Measurements from ENCODE around the gene EXOC6B. TPM values are rescaled to one million over a fixed set of nuclear protein-coding genes. Genes with fewer than 3 reads are reported as not detected.

The EXOC6B gene
- total and polyA plus RNA-seq, 2 donors from 2014 or later = 5.9 to 31.3 TPM

DNA sequence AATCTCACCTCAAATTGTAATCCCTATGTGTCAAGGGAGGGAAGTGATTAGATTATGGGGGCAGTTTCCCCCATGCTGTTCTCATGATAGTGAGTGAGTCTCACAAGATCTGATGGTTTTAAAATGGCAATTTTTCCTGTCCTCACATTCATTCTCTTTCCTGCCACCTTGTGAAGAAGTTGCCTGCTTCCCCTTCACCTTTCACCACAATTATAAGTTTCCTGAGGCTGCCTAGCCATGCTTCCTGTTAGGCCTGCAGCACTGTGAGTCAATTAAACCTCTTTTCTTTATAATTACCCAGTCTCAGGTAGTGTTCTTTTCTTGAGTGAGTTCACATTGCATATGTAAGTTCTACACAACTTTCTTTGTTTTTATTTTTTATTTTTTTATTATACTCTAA, 271.5 kb downstream of the EXOC6B start:
- intact Hi-C loops (cut with DNase I) = no loop called here
- no peak overlapping the region for H3K27ac ChIP-seq (ENCODE audit: low read depth in 2 of 2, low read length in 2 of 2)
- H3K9me3 ChIP-seq (ENCODE audit: control insufficient read depth in 2 of 3, insufficient read depth in 1 of 3, low read length in 3 of 3) = peaks cover 0 to 5% (median 0%) of the 10 kb centered on the region in 3 donors
- H3K9ac ChIP-seq (ENCODE audit: low read length in 3 of 3) = no peak overlapping the region
- no peak for FAIRE-seq
- no peak overlapping the region for H3K4me3 ChIP-seq (ENCODE audit: low read length in 3 of 3)
- no peaks in the 10 kb centered on the region for H3K4me1 ChIP-seq (ENCODE audit: control insufficient read depth in 2 of 3, insufficient read depth in 2 of 3, low read depth in 1 of 3, low read length in 3 of 3)
- H3K27me3 ChIP-seq (ENCODE audit: control insufficient read depth, insufficient read depth, low read length) = no peaks in the 10 kb centered on the region
- no peak for DNase-seq
- TF ChIP-seq, protein P1, sequence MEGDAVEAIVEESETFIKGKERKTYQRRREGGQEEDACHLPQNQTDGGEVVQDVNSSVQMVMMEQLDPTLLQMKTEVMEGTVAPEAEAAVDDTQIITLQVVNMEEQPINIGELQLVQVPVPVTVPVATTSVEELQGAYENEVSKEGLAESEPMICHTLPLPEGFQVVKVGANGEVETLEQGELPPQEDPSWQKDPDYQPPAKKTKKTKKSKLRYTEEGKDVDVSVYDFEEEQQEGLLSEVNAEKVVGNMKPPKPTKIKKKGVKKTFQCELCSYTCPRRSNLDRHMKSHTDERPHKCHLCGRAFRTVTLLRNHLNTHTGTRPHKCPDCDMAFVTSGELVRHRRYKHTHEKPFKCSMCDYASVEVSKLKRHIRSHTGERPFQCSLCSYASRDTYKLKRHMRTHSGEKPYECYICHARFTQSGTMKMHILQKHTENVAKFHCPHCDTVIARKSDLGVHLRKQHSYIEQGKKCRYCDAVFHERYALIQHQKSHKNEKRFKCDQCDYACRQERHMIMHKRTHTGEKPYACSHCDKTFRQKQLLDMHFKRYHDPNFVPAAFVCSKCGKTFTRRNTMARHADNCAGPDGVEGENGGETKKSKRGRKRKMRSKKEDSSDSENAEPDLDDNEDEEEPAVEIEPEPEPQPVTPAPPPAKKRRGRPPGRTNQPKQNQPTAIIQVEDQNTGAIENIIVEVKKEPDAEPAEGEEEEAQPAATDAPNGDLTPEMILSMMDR (IDR thresholded peaks at IDR 0.05; ENCODE audit: borderline replicate concordance, extremely low read depth, insufficient read depth) = no peak
- H3K36me3 ChIP-seq (ENCODE audit: control insufficient read depth in 2 of 3, insufficient read depth in 3 of 3, low read length in 3 of 3) = peaks cover 0 to 3% (median 0%) of the 10 kb centered on the region in 3 donors

GRCh38 chr2:72548081-72548764, 277.6 kb downstream of the EXOC6B start:
- H3K9me3 ChIP-seq (ENCODE audit: control insufficient read depth in 2 of 3, insufficient read depth in 1 of 3, low read length in 3 of 3) = no peaks in the 10 kb centered on the region
- DNase-seq = peak in 1 of 5 donors; percentile 12
- no peak overlapping the region for H3K27ac ChIP-seq (ENCODE audit: low read depth in 2 of 2, low read length in 2 of 2)
- intact Hi-C loops (cut with DNase I) = no loop called here
- no peaks in the 10 kb centered on the region for H3K4me1 ChIP-seq (ENCODE audit: control insufficient read depth in 2 of 3, insufficient read depth in 2 of 3, low read depth in 1 of 3, low read length in 3 of 3)
- FAIRE-seq = no peak
- H3K9ac ChIP-seq (ENCODE audit: low read length in 3 of 3) = no peak overlapping the region
- no peaks in the 10 kb centered on the region for H3K36me3 ChIP-seq (ENCODE audit: control insufficient read depth in 2 of 3, insufficient read depth in 3 of 3, low read length in 3 of 3)
- H3K27me3 ChIP-seq (ENCODE audit: control insufficient read depth, insufficient read depth, low read length) = no peaks in the 10 kb centered on the region
- TF ChIP-seq, protein P1 (IDR thresholded peaks at IDR 0.05; ENCODE audit: borderline replicate concordance, extremely low read depth, insufficient read depth) = no peak
- no peak overlapping the region for H3K4me3 ChIP-seq (ENCODE audit: low read length in 3 of 3)

DNA sequence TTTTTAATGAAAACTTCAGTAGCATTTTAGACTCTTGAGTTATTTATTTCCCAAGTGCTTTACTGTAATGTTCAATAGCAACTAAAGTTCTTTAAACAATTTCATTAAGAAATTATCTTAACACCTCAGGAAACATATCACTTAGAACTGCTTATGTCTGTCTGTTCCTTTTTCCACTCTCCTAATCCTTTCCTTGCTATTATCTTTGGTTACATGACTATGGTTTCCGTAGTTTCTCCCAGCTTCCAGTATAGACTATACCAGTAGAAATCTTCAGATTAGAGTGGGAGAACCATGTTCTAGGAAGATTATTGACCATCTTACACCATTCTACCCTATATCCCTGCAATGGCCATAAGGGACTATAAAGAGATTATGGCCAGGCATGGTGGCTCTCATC, 280.0 kb downstream of the EXOC6B start:
- Histone ChIP-seq H3K4me3 (ENCODE audit: low read length in 3 of 3) (no peak overlapping the region), H3K9me3 (ENCODE audit: control insufficient read depth in 2 of 3, insufficient read depth in 1 of 3, low read length in 3 of 3) (no peaks in the 10 kb centered on the region), H3K9ac (ENCODE audit: low read length in 3 of 3) (no peak overlapping the region), H3K27ac (ENCODE audit: low read depth in 2 of 2, low read length in 2 of 2) (no peak overlapping the region), H3K4me1 (ENCODE audit: control insufficient read depth in 2 of 3, insufficient read depth in 2 of 3, low read depth in 1 of 3, low read length in 3 of 3) (no peaks in the 10 kb centered on the region), H3K36me3 (ENCODE audit: control insufficient read depth in 2 of 3, insufficient read depth in 3 of 3, low read length in 3 of 3) (no peaks in the 10 kb centered on the region), H3K27me3 (ENCODE audit: control insufficient read depth, insufficient read depth, low read length) (no peaks in the 10 kb centered on the region)
- FAIRE-seq (no peak), DNase-seq (no peak)
- intact Hi-C loops (cut with DNase I) = no loop called here
- TF ChIP-seq, protein P1 (IDR thresholded peaks at IDR 0.05; ENCODE audit: borderline replicate concordance, extremely low read depth, insufficient read depth) = no peak

DNA sequence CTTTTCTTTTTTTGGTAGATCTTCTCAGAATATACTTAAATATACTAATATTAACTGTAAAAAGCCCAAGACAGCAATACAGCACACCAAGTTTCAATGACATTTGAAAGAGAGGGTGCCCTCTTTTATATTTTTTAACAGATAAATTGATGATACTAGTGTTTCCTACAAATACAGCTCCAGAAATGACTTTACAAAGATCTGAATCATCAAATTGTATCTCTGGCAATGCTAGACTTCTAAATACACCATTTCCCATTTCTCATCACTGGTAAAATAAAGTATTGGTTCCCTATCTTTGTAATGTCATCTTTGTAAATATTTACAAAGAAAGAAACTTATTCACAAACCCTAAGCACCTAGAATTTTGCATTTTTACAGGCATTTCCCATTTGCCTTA, 281.3 kb downstream of the EXOC6B start:
- no peaks in the 10 kb centered on the region for H3K4me1 ChIP-seq (ENCODE audit: control insufficient read depth in 2 of 3, insufficient read depth in 2 of 3, low read depth in 1 of 3, low read length in 3 of 3)
- H3K9me3 ChIP-seq (ENCODE audit: control insufficient read depth in 2 of 3, insufficient read depth in 1 of 3, low read length in 3 of 3) = no peaks in the 10 kb centered on the region
- H3K27me3 ChIP-seq (ENCODE audit: control insufficient read depth, insufficient read depth, low read length) = no peaks in the 10 kb centered on the region
- DNase-seq = no peak
- intact Hi-C loops (cut with DNase I) = no loop called here
- no peak overlapping the region for H3K27ac ChIP-seq (ENCODE audit: low read depth in 2 of 2, low read length in 2 of 2)
- TF ChIP-seq, protein P1 (IDR thresholded peaks at IDR 0.05; ENCODE audit: borderline replicate concordance, extremely low read depth, insufficient read depth) = no peak
- H3K9ac ChIP-seq (ENCODE audit: low read length in 3 of 3) = no peak overlapping the region
- H3K4me3 ChIP-seq (ENCODE audit: low read length in 3 of 3) = no peak overlapping the region
- H3K36me3 ChIP-seq (ENCODE audit: control insufficient read depth in 2 of 3, insufficient read depth in 3 of 3, low read length in 3 of 3) = no peaks in the 10 kb centered on the region
- FAIRE-seq = no peak
